ENCODE results near the gene MPPED1. TPM values are rescaled to one million over a fixed set of nuclear protein-coding genes. Genes with fewer than 3 reads are reported as not detected.
A peak's percentile ranks its signal among the peaks of the same experiment; 100 is the strongest.

The MPPED1 gene
- polyA plus RNA-seq (2012; rRNA removed) = 0.03 and 0.05 TPM in 2 replicates
- 0.01 TPM in 1 of 2 replicates, not detected in the other for polyA plus RNA-seq (2012; cell fraction: cytosol; rRNA removed)
- polyA plus RNA-seq (2012; cell fraction: nucleus; rRNA removed) = 0.06 and 0.07 TPM in 2 replicates

- no peaks in the 10 kb centered on the region for H3K9me3 ChIP-seq
- CTCF ChIA-PET = no interaction called here
- 56% methylated on average over 1 of the region's 95 CpGs for WGBS (ENCODE audit: low lambda C conversion rate)
- no peaks in the 10 kb centered on the region for H3K9me2 ChIP-seq
- no peaks in the 10 kb centered on the region; a peak in 1 of 4 replicates for H3K4me1 ChIP-seq (ENCODE audit: control insufficient read depth in 1 of 2, insufficient read depth in 2 of 2, low read depth in 1 of 2, low read length in 1 of 2)
- DNase-seq = peak; percentile 73
- no peak within 1 kb of the TSS for H3K4me2 ChIP-seq
- H3K9ac ChIP-seq = no peak within 1 kb of the TSS
- no peaks in the 10 kb centered on the region for H3K36me3 ChIP-seq (replicated peaks in 1 of 2; ENCODE audit: control insufficient read depth in 1 of 2, insufficient read depth in 2 of 2, low read length in 1 of 2)
- no peak within 1 kb of the TSS for H3K27ac ChIP-seq (ENCODE audit: low read depth in 2 of 2, low read length in 1 of 2)
- H4K20me1 ChIP-seq (ENCODE audit: insufficient read depth) = no peaks in the 10 kb centered on the region
- H3K27me3 ChIP-seq (ENCODE audit: insufficient read depth) = no peaks in the 10 kb centered on the region
- POLR2A ChIA-PET = no interaction called here
- H2AFZ ChIP-seq (ENCODE audit: low read depth) = no peak within 1 kb of the TSS
- H3K4me3 ChIP-seq (ENCODE audit: low read depth in 2 of 2, low read length in 1 of 2) = peak within 1 kb of the TSS in 1 of 2 experiments; percentile 30; a peak in 2 of 4 replicates
- TF ChIP-seq POLR2AphosphoS5 (IDR thresholded peaks at IDR 0.05; ENCODE audit: low read depth, low read length) (no peak), NFIC (IDR thresholded peaks at IDR 0.05; ENCODE audit: borderline replicate concordance) (no peak), MEF2A (IDR thresholded peaks at IDR 0.05; ENCODE audit: borderline replicate concordance, low read depth) (no peak), NRF1 (IDR thresholded peaks at IDR 0.05; ENCODE audit: low read depth, low read length) (no peak), TCF12 (IDR thresholded peaks at IDR 0.05) (no peak), TEAD4 (IDR thresholded peaks at IDR 0.05; ENCODE audit: borderline replicate concordance, insufficient read depth) (no peak), USF1 (IDR thresholded peaks at IDR 0.05; ENCODE audit: borderline replicate concordance, low read depth) (no peak), JUND (IDR thresholded peaks at IDR 0.05) (no peak), YY1 (IDR thresholded peaks at IDR 0.05; ENCODE audit: low read depth) (no peak), EP300 (IDR thresholded peaks at IDR 0.05; ENCODE audit: borderline replicate concordance in 1 of 2, low read depth in 1 of 2, low read length in 1 of 2) (no peak), USF2 (IDR thresholded peaks at IDR 0.05; ENCODE audit: borderline replicate concordance, low read depth, low read length) (no peak), SMC3 (IDR thresholded peaks at IDR 0.05; ENCODE audit: low read depth, low read length) (no peak), CTCF (IDR thresholded peaks at IDR 0.05) (no peak), TAF1 (IDR thresholded peaks at IDR 0.05; ENCODE audit: borderline replicate concordance, low read depth, low read length) (no peak), RCOR1 (IDR thresholded peaks at IDR 0.05; ENCODE audit: low read length) (no peak)
- no peaks in the 10 kb centered on the region for H3K79me2 ChIP-seq (ENCODE audit: insufficient read depth)
- H3F3A ChIP-seq (replicated peaks; ENCODE audit: insufficient read depth) = no peaks in the 10 kb centered on the region
Measured at GRCh38 chr22:43411869-43412807, at the start of gene MPPED1. MPPED1 (plus strand) TSS chr22:43412014; CDS start chr22:43424986, 12,972 bp downstream.
